DOHH2 (cell line): ENCODE data around the gene COL6A5.

Experiments
- EZH2phosphoT487 ChIP-seq: fragments of 200-600 bp; sonication (generic); IDR thresholded peaks from 2 replicates; pipeline ENCODE4 v1.6.1; 2017; ENCODE audit warnings: borderline replicate concordance, mild to moderate bottlenecking, antibody characterized with exemption, low read length, moderate library complexity, mixed read lengths
- TF ChIP-seq, protein P1 (sequence below): fragments of 200-600 bp; sonication (generic); IDR thresholded peaks from one replicate; pipeline ENCODE4 v1.5.1; 2014; ENCODE audit warnings: antibody characterized with exemption, mild to moderate bottlenecking, low read depth, low read length; ENCODE audit not compliant: poor library complexity, severe bottlenecking

DNA sequence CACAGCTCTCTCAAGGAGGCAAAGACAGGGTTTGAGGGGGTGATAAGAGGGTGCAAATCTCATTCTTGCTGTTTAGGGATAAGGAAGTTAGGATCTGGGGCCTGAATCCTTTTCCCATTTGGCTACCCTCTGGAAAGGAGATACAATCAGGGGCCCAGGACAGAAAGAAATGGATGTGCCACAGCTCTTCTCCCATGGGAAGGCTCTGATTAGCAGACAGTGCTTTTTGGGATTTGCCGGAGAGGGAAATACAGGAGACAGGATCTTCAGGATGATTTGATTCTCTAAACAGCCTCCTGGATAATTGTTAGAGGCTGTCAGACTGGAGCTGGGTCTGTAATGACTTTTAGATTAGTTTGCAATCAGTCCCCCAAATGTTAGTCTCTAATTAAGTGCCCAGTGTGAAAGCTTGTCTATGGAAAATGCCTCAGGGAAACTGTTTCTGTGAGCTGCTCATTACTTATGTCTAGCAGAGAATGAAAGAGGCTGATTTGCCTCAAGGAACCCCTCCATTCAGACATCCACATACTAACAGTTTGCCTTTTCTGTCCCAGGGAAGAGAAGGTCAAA lies 67.6 kb downstream of the COL6A5 start:
- TF ChIP-seq, protein P1, sequence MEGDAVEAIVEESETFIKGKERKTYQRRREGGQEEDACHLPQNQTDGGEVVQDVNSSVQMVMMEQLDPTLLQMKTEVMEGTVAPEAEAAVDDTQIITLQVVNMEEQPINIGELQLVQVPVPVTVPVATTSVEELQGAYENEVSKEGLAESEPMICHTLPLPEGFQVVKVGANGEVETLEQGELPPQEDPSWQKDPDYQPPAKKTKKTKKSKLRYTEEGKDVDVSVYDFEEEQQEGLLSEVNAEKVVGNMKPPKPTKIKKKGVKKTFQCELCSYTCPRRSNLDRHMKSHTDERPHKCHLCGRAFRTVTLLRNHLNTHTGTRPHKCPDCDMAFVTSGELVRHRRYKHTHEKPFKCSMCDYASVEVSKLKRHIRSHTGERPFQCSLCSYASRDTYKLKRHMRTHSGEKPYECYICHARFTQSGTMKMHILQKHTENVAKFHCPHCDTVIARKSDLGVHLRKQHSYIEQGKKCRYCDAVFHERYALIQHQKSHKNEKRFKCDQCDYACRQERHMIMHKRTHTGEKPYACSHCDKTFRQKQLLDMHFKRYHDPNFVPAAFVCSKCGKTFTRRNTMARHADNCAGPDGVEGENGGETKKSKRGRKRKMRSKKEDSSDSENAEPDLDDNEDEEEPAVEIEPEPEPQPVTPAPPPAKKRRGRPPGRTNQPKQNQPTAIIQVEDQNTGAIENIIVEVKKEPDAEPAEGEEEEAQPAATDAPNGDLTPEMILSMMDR, result no peak
- no peak for TF ChIP-seq EZH2phosphoT487
